ENCODE measurements around the gene MCF2L.
"Not testable (repeated sequence)": the region's sequence is repeated elsewhere in the genome, so short reads cannot be mapped to it uniquely, and the experiment has no call there.

Gene MCF2L

GRCh38 chr13:113106711-113107351 lies 137.8 kb downstream of the MCF2L start:
- in situ Hi-C loops (cut with MboI; ENCODE audit: low sequenced_read_pairs), result no loop called here

- in situ Hi-C loops (cut with MboI; ENCODE audit: low sequenced_read_pairs), result not testable (repeated sequence)
Observed at GRCh38 chr13:113108521-113108920, 139.5 kb downstream of the MCF2L start.

GRCh38 chr13:113109151-113110047 lies 140.4 kb downstream of the MCF2L start:
- in situ Hi-C loops (cut with MboI; ENCODE audit: low sequenced_read_pairs), result no loop called here

GRCh38 chr13:113110048-113110851 lies 141.2 kb downstream of the MCF2L start:
- in situ Hi-C loops (cut with MboI; ENCODE audit: low sequenced_read_pairs), result no loop called here

GRCh38 chr13:113110852-113111315 lies 141.9 kb downstream of the MCF2L start:
- in situ Hi-C loops (cut with MboI; ENCODE audit: low sequenced_read_pairs), result no loop called here

- in situ Hi-C loops (cut with MboI; ENCODE audit: low sequenced_read_pairs), result not testable (repeated sequence)
Observed at GRCh38 chr13:113111821-113112220, 142.8 kb downstream of the MCF2L start.

GRCh38 chr13:113112475-113112874 lies 143.5 kb downstream of the MCF2L start:
- in situ Hi-C loops (cut with MboI; ENCODE audit: low sequenced_read_pairs), result not testable (repeated sequence)

GRCh38 chr13:113112893-113113845 lies 144.2 kb downstream of the MCF2L start:
- in situ Hi-C loops (cut with MboI; ENCODE audit: low sequenced_read_pairs), result no loop called here

GRCh38 chr13:113113846-113114271 lies 144.8 kb downstream of the MCF2L start:
- in situ Hi-C loops (cut with MboI; ENCODE audit: low sequenced_read_pairs), result no loop called here

- in situ Hi-C loops (cut with MboI; ENCODE audit: low sequenced_read_pairs), result no loop called here
Observed at GRCh38 chr13:113114511-113115362, 145.7 kb downstream of the MCF2L start.

GRCh38 chr13:113115363-113116205 lies 146.6 kb downstream of the MCF2L start:
- in situ Hi-C loops (cut with MboI; ENCODE audit: low sequenced_read_pairs), result no loop called here

- in situ Hi-C loops (cut with MboI; ENCODE audit: low sequenced_read_pairs), result no loop called here
Observed at GRCh38 chr13:113116206-113116800, 147.3 kb downstream of the MCF2L start.

GRCh38 chr13:113116871-113117271 lies 147.9 kb downstream of the MCF2L start:
- in situ Hi-C loops (cut with MboI; ENCODE audit: low sequenced_read_pairs), result no loop called here

GRCh38 chr13:113117335-113117872 lies 148.4 kb downstream of the MCF2L start:
- in situ Hi-C loops (cut with MboI; ENCODE audit: low sequenced_read_pairs), result no loop called here

- in situ Hi-C loops (cut with MboI; ENCODE audit: low sequenced_read_pairs), result no loop called here
Observed at GRCh38 chr13:113117911-113118260, 148.9 kb downstream of the MCF2L start.

GRCh38 chr13:113118261-113119021 lies 149.4 kb downstream of the MCF2L start:
- in situ Hi-C loops (cut with MboI; ENCODE audit: low sequenced_read_pairs), result no loop called here
